ENCODE measurements around the gene ZNF532. TPM values are rescaled to one million over a fixed set of nuclear protein-coding genes. Genes with fewer than 3 reads are reported as not detected.

The ZNF532 gene
- total RNA-seq, 1 experiment from 2014 or later, result 258 TPM

GRCh38 chr18:58960508-58960907 is 95.8 kb downstream of the ZNF532 start:
- no peak for DNase-seq
- Histone ChIP-seq H3K27me3 (ENCODE audit: insufficient read depth, low read length) (no peaks in the 10 kb centered on the region), H3T11ph (ENCODE audit: low read length) (no peak overlapping the region), H3K9ac (ENCODE audit: extremely low read depth, insufficient read length, low read length) (no peak overlapping the region), H2BK5ac (ENCODE audit: insufficient read length, low read length) (no peak overlapping the region), H3K4me1 (ENCODE audit: insufficient read depth, low read length) (no peaks in the 10 kb centered on the region), H3K18ac (ENCODE audit: insufficient read length, low read depth, low read length) (no peak overlapping the region), H2BK15ac (ENCODE audit: low read depth, low read length) (no peak overlapping the region), H4K20me1 (ENCODE audit: control insufficient read depth, insufficient read depth, insufficient read length) (no peaks in the 10 kb centered on the region), H3K9me3 (ENCODE audit: control insufficient read depth, low read depth, low read length) (no peaks in the 10 kb centered on the region), H3K14ac (ENCODE audit: insufficient read depth, low read length) (no peak overlapping the region), H3K27ac (ENCODE audit: insufficient read length, low read depth, low read length) (no peak overlapping the region), H3K23me2 (ENCODE audit: insufficient read length, low read depth, low read length, poor library complexity, severe bottlenecking) (no peaks in the 10 kb centered on the region), H2AFZ (ENCODE audit: low read length) (no peak overlapping the region), H4K8ac (replicated peaks; ENCODE audit: insufficient read length, low read depth, low read length) (no peak overlapping the region), H3K56ac (ENCODE audit: insufficient read length, low read depth, low read length) (no peak overlapping the region), H2AK5ac (ENCODE audit: insufficient read length, low read length) (no peak overlapping the region), H4K5ac (ENCODE audit: insufficient read length, low read depth, low read length) (no peak overlapping the region), H3K23ac (ENCODE audit: insufficient read length, low read depth, low read length) (no peak overlapping the region), H2BK12ac (ENCODE audit: insufficient read length, low read depth, low read length) (no peak overlapping the region), H2BK20ac (ENCODE audit: low read depth, low read length, poor library complexity, severe bottlenecking) (no peak overlapping the region), H3K4ac (ENCODE audit: low read depth, low read length) (no peak overlapping the region), H3K79me2 (ENCODE audit: insufficient read depth, low read length) (peaks cover 5% of the 10 kb centered on the region), H4K91ac (ENCODE audit: insufficient read length, low read depth, low read length) (no peak overlapping the region), H3K79me1 (ENCODE audit: insufficient read depth, low read depth, low read length, poor library complexity, severe bottlenecking) (peaks cover 8% of the 10 kb centered on the region), H3K4me2 (ENCODE audit: insufficient read depth, insufficient read length, low read length) (no peak overlapping the region), H2BK120ac (ENCODE audit: low read depth, low read length, poor library complexity, severe bottlenecking) (no peak overlapping the region)
- H3K4me1 Mint-ChIP-seq, result peaks cover 2 to 3% of the 10 kb centered on the region in 2 experiments; a peak in 2 of 4 replicates
- no CpG with 5 or more reads among the region's 1 CpG for WGBS (ENCODE audit: extremely low coverage, insufficient read length, low lambda C conversion rate)
- peaks cover 50 to 85% (median 77%) of the 10 kb centered on the region in 3 experiments for H3K36me3 Mint-ChIP-seq (ENCODE audit: insufficient read depth in 1 of 3, low read depth in 3 of 3)
- peak overlapping the region; percentile 20 to 59 (median 21); a peak in 5 of 7 replicates for H3K27ac Mint-ChIP-seq
- no peak for TF ChIP-seq CTCF (conservative IDR thresholded peaks at IDR 0.05)
- no peaks in the 10 kb centered on the region; a peak in 1 of 5 replicates for H3K9me3 Mint-ChIP-seq
- H3K4me3 Mint-ChIP-seq, result no peak overlapping the region
- no peaks in the 10 kb centered on the region for H3K27me3 Mint-ChIP-seq (ENCODE audit: low read depth)

Data from H9 (cell line).